Activated naive CD8-positive, alpha-beta T cell treated with anti-CD3 and anti-CD28 coated beads, Interleukin-2, amount 50 U/mL, for 24 hours (primary cell): ENCODE measurements around the gene CHDH.

Experiments used
- ATAC-seq: fragments of 150-1000 bp; cut with Tn5 transposase; one replicate; pipeline ENCODE4 v1.10.0; 2021
- DNase-seq: peaks from one replicate; pipeline ENCODE4 v3.0.0; 2021
- H3K27ac Mint-ChIP-seq: one replicate; pipeline ENCODE4 v1.8.0; 2021; ENCODE audit warnings: mild to moderate bottlenecking, mixed read lengths
- H3K27me3 Mint-ChIP-seq: one replicate; pipeline ENCODE4 v1.8.0; 2021; ENCODE audit warnings: mixed read lengths
- H3K36me3 Mint-ChIP-seq: one replicate; pipeline ENCODE4 v1.8.0; 2021; ENCODE audit warnings: low read depth, mixed read lengths
- H3K4me1 Mint-ChIP-seq: one replicate; pipeline ENCODE4 v1.8.0; 2021; ENCODE audit warnings: mixed read lengths
- H3K4me3 Mint-ChIP-seq: one replicate; pipeline ENCODE4 v1.8.0; 2021; ENCODE audit warnings: mild to moderate bottlenecking, moderate library complexity, mixed read lengths
- H3K9me3 Mint-ChIP-seq: one replicate; pipeline ENCODE4 v1.8.0; 2021; ENCODE audit warnings: mixed read lengths

Gene CHDH

DNA sequence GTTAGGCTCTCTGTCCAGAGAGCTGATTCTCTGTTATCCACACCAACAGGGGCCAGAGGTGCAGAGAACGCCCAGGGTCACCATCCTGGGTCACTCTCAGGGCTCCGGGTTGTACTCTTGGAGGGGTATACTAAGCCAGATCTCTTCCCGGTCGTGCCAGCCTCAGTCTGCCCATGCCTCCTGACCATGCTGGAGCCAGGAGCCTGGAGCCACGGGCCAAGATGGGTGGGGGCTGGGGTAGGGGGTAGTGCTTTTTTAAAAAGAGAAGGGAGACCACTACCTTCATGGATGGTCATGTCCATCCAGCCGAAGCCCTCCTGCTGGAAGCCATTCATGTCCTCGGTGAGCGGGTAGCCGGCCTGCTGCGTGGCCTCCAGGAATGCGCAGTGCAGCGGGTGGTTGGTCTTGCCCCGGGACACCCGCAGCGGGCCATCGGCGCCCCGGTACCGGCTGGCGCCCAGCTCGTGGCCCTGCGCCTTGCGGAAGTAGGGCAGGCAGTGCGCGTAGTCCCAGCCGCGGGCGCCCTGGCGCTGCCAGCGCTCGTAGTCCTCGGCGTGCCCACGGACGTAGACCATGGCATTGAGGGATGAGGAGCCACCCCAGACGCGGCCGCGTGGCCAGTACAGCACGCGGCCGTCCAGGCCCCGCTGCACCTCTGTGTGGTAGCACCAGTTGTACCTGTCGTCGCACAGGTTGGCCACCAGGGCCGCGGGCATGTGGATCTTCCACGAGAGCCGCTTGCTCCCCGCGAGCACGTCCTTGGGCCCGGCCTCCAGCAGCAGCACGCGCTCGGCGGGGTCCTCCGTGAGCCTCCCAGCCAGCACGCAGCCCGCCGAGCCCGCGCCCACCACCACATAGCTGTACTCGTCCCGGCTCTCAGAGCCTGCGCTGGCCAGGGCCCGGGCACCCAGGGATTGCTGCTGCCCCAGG lies 22.9 kb downstream of the CHDH start:
- H3K27ac Mint-ChIP-seq, result no peak overlapping the region
- no peaks in the 10 kb centered on the region for H3K4me1 Mint-ChIP-seq
- no peak overlapping the region for H3K4me3 Mint-ChIP-seq
- peaks cover 2% of the 10 kb centered on the region for H3K27me3 Mint-ChIP-seq
- DNase-seq (no peak), ATAC-seq (no peak)
- no peaks in the 10 kb centered on the region for H3K9me3 Mint-ChIP-seq
- H3K36me3 Mint-ChIP-seq, result no peaks in the 10 kb centered on the region

DNA sequence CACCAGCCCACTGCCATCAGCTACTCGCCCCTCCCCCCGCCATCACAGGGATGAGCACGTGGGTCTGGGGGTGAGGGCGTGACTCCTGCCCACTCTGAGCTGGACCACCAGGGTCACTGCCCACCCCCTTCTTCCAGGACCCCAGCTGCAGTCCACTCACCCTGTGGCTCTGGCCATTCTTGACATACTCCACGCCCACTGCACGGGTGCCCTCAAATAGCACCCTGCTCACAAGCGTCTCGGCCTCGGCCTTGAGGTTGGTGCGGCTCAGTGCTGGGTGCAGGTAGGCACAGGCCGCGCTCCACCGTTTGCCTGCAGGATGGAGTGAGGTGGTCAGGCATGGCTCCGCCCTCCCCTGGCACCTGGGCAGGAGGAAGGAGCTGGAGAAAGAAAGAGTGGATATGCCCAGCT lies 23.9 kb downstream of the CHDH start:
- H3K4me3 Mint-ChIP-seq, result no peak overlapping the region
- DNase-seq, result no peak
- H3K36me3 Mint-ChIP-seq, result no peaks in the 10 kb centered on the region
- ATAC-seq, result no peak
- H3K27me3 Mint-ChIP-seq, result peaks cover 2% of the 10 kb centered on the region
- H3K27ac Mint-ChIP-seq, result no peak overlapping the region
- no peaks in the 10 kb centered on the region for H3K4me1 Mint-ChIP-seq
- H3K9me3 Mint-ChIP-seq, result no peaks in the 10 kb centered on the region

GRCh38 chr3:53821631-53822121 lies 24.5 kb downstream of the CHDH start:
- Mint-ChIP-seq H3K27me3 (peaks cover 2% of the 10 kb centered on the region), H3K4me3 (no peak overlapping the region), H3K27ac (no peak overlapping the region)

DNA sequence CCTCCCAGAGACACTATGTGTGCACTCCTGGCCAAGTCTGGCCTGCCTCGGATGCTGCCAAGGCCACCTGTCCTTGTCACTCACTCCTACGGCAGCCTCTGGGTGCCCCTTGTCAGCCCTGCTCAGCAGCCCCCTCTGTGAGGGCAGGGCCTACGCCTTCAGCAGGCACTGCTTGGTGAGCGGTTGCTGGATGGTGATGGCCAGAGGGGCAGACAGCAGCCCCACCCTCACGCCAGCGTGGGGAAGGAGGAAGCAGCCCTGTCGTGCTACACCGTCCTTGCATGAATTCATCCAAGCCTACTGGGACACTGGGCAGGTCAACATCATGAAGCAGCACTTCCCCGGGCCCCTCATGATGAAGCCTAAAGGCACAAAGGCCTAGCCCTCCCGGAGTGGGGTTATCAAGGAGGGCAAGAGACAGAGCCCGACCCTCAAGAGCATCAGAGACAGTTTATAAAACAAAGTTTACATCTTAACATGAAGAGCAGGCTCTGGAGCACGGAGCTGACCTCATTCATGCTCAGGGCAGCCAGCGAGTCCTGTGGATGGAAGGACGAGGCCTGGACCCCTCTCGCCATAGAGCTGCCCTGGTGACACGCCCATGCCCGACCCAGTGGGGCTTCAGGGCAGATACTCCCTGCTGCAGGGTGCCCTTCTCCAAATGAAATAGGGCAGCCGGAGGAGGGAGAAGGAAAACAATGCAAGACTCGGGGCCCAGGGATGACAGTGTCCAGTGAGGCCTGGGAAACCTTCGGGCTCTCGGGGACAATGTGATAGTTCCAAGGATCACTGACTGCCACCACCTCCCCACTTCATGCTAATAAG lies 25.3 kb downstream of the CHDH start:
- H3K4me3 Mint-ChIP-seq, result no peak overlapping the region
- H3K27me3 Mint-ChIP-seq, result peaks cover 2% of the 10 kb centered on the region
- no peaks in the 10 kb centered on the region for H3K9me3 Mint-ChIP-seq
- H3K4me1 Mint-ChIP-seq, result no peaks in the 10 kb centered on the region
- no peak for DNase-seq
- no peak for ATAC-seq
- no peaks in the 10 kb centered on the region for H3K36me3 Mint-ChIP-seq
- H3K27ac Mint-ChIP-seq, result no peak overlapping the region

More at GRCh38 chr3:53821631-53822121, 24.5 kb downstream of the CHDH start:
- no peaks in the 10 kb centered on the region for H3K4me1 Mint-ChIP-seq
- no peaks in the 10 kb centered on the region for H3K36me3 Mint-ChIP-seq
- H3K9me3 Mint-ChIP-seq, result no peaks in the 10 kb centered on the region
- ATAC-seq (no peak), DNase-seq (no peak)

DNA sequence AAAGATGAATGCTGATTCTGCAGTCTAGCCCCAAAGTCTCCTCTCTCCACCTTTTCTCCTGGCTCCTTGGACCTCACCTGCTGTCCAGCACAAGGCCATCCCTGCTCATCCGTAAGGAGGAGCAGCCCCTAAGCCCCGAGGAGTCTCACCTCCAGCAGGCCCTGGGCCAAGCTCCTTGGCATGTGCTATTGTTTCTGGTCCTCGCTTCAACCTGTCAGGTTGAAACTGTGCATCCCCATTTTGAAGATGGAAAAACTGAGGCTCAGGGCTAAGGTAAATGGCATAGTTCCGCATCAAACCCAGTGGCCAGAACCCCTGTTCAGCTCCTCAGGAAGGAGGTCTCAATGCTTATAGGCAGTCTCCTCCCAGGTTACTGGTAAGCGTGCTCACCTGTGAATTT lies 26.1 kb downstream of the CHDH start:
- ATAC-seq (no peak), DNase-seq (no peak)
- H3K4me1 Mint-ChIP-seq, result no peaks in the 10 kb centered on the region
- H3K9me3 Mint-ChIP-seq, result no peaks in the 10 kb centered on the region
- H3K27ac Mint-ChIP-seq, result no peak overlapping the region
- no peak overlapping the region for H3K4me3 Mint-ChIP-seq
- no peaks in the 10 kb centered on the region for H3K36me3 Mint-ChIP-seq
- H3K27me3 Mint-ChIP-seq, result no peaks in the 10 kb centered on the region

DNA sequence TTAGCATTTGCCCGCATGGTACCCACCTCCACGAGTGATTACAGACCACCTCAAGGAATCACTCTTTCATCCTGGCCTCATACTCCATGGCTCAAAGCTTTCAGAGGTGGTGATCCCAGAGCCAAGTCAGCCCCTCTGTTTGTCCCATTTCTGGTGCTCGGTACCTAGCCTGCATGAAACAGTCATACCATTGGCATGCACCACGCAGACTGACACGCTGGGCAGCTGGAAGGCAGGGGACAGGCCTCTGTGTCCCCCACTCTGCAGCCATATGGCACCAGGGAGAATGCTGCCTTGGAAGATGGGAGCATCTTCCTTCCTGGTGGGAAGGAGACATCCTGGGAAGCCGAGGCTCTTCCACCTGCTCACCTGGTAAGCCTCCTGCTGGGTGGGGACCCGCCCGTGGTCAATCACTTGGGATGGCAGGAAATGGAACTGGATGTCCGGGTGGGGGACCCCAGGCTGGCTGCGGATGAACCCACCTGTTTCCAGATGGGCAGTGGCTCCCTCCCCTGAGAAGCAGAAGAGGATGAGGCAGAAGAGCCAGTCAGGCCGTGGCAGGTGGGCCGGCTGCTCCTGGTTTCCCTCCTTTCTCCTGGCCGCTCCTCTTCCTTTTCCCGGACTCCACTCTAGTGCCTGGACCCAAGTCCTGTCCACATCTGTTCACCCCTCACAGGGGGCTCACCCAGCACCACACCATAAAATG lies 26.9 kb downstream of the CHDH start:
- Mint-ChIP-seq H3K27me3 (no peaks in the 10 kb centered on the region), H3K4me1 (no peaks in the 10 kb centered on the region), H3K36me3 (no peaks in the 10 kb centered on the region), H3K27ac (no peak overlapping the region), H3K4me3 (no peak overlapping the region), H3K9me3 (no peaks in the 10 kb centered on the region)
- ATAC-seq (no peak), DNase-seq (no peak)

DNA sequence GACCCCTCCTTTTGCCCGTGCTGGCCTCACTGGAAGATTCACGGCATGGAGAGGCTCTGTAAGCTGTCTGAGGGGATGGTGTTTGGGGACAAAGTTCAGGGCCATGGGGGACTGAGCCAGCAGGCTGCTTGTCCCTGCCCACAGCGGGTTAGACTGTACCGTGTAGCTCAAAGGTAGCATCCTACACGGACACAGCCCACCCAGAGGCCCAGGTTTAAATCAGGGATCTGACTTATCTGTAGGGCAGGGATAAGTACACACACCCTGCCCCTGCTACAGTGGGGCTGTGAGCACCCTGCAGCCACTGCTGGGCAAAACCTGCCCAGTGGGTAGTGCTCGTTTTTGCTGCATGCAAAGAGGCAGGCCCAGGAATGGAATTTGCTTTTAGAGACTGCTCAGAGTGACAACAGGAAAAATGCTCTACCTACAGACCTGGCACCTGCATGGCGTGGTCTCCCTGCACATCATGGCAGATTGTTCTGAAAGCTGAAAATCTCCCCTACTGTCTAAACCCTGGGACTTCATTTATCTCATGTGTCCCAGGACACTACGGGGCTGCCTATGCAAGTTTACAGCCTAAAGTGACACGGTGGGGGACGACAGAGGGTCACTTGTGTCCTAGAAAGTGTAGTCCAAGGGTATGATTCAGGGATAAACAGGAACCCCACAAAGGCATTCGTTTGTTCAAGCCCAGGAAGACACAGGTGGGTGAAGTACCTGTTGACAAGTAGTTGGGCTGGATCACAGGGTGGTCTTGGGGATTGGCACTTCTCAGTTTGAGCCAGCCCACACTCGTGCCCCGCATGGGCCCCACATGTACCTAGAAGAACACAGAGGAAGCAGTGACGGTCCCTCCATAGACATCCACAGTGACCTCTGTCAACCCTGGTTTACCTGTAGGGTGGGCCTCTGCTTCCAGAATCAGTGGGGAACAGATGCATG lies 27.7 kb downstream of the CHDH start:
- Mint-ChIP-seq H3K4me3 (no peak overlapping the region), H3K36me3 (no peaks in the 10 kb centered on the region), H3K4me1 (no peaks in the 10 kb centered on the region), H3K27me3 (no peaks in the 10 kb centered on the region), H3K9me3 (no peaks in the 10 kb centered on the region), H3K27ac (no peak overlapping the region)
- no peak for ATAC-seq
- no peak for DNase-seq

DNA sequence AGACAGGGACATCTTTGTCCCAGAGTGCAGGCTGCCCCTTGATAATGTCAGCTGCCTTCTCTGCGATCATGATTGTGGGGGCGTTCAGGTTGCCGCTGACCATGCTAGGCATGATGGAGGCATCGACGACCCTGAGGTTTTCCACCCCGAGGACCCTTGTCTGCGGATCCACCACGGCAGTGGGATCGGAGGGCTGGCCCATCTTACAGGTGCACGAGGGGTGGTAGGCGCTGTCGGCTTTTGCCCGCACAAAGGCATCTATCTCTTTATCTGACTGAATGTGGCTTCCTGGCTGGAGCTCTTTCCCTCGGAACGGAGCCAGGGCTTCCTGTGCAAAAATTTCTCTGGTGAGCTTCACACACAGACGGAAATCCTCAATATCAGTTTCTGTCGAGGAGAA lies 28.4 kb downstream of the CHDH start:
- no peak for ATAC-seq
- H3K36me3 Mint-ChIP-seq, result no peaks in the 10 kb centered on the region

DNA sequence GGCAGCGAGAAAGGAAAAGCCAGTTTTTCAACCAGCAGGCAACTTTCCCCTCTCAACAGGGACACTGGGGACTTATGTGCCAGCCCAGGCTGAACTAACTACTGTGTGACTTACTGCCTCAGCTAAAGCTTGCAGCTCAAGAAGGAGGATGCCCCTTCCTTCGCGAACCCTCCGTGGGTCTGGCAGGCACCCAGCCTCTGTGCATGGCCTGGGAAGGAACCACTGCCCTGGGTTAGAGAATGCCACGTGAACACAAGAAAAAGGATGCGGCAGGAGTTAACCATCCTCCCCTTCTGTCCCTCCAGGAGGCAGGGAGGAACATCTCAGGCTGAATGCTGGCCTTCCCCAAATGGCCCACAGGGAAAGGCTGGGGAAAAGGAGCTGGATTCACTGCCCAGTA lies 29.0 kb downstream of the CHDH start:
- H3K4me1 Mint-ChIP-seq, result no peaks in the 10 kb centered on the region
- no peaks in the 10 kb centered on the region for H3K9me3 Mint-ChIP-seq
- no peak overlapping the region for H3K4me3 Mint-ChIP-seq
- H3K27ac Mint-ChIP-seq, result no peak overlapping the region
- ATAC-seq (no peak), DNase-seq (no peak)
- H3K27me3 Mint-ChIP-seq, result no peaks in the 10 kb centered on the region
- no peaks in the 10 kb centered on the region for H3K36me3 Mint-ChIP-seq

More for the DNA sequence above, 28.4 kb downstream of the CHDH start:
- Mint-ChIP-seq H3K27me3 (no peaks in the 10 kb centered on the region), H3K4me3 (no peak overlapping the region), H3K9me3 (no peaks in the 10 kb centered on the region), H3K27ac (no peak overlapping the region), H3K4me1 (no peaks in the 10 kb centered on the region)
- DNase-seq, result no peak

GRCh38 chr3:53816425-53816824 lies 29.8 kb downstream of the CHDH start:
- no peaks in the 10 kb centered on the region for H3K27me3 Mint-ChIP-seq
- DNase-seq (no peak), ATAC-seq (no peak)
- H3K36me3 Mint-ChIP-seq, result no peaks in the 10 kb centered on the region
- H3K4me1 Mint-ChIP-seq, result no peaks in the 10 kb centered on the region
- no peaks in the 10 kb centered on the region for H3K9me3 Mint-ChIP-seq
- H3K4me3 Mint-ChIP-seq, result no peak overlapping the region
- H3K27ac Mint-ChIP-seq, result no peak overlapping the region

DNA sequence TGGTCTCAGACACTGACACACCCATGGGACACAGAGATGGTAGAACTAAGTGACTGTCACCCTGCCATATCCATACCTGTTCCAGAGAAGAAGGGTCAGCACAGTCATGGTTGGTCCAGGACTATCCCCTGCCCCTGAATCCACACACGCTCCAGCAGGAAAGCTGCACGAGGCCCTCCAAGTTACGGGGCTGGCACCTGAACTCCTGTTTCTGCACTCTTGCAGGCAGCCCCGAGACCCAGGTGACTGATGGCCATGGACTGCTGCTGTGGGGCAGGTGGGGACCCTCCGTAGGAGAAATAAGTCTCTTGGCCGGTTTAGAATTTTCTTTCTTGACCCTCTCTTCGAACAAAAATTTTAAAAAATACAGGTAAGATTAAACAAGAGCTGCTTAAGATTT lies 30.6 kb downstream of the CHDH start:
- Mint-ChIP-seq H3K9me3 (no peaks in the 10 kb centered on the region), H3K27ac (no peak overlapping the region), H3K27me3 (no peaks in the 10 kb centered on the region), H3K36me3 (no peaks in the 10 kb centered on the region), H3K4me3 (no peak overlapping the region), H3K4me1 (no peaks in the 10 kb centered on the region)
- DNase-seq (no peak), ATAC-seq (no peak)

DNA sequence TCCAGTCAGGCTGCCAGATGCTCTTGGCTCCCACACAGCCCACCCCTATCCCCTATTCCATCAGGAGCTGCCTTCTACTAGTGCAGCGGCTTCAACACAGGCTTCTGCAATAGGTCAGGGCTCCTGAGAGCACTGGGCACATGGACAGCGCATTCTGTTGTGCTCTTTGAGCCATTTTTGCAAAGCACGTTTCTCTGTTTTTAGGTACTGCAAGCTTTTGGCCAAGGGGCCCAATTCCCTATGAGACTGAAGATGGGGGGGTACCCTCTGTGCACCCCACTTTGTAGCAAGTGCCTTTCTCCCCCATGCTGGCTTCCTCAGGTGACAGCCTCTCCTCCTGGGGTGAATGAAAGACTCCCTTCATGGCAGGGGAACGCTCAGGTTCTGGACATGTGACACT lies 31.2 kb downstream of the CHDH start:
- ATAC-seq (no peak), DNase-seq (no peak)
- no peak overlapping the region for H3K4me3 Mint-ChIP-seq
- no peaks in the 10 kb centered on the region for H3K27me3 Mint-ChIP-seq
- no peaks in the 10 kb centered on the region for H3K4me1 Mint-ChIP-seq
- H3K27ac Mint-ChIP-seq, result no peak overlapping the region
- H3K9me3 Mint-ChIP-seq, result no peaks in the 10 kb centered on the region
- H3K36me3 Mint-ChIP-seq, result no peaks in the 10 kb centered on the region

DNA sequence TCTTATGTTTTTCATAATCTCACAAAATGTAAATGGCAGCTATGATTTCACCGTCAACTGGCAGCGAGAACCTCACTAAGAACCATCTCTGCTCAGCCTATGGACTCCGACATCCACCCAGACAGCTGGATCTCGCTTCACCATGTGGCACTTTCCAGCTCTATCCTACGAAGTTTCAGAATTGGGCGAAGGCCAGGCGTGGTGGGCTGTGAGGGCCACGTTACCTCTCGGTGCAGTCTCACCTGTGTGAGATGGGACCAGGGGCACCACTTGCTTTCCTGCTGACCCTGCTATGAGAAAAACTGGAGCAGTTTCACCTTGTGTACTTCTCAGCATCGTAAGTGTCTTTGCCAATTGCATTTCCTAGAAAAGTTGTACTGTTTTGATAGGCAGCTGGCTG lies 32.3 kb downstream of the CHDH start:
- H3K36me3 Mint-ChIP-seq, result no peaks in the 10 kb centered on the region
- DNase-seq, result no peak
- no peak for ATAC-seq

DNA sequence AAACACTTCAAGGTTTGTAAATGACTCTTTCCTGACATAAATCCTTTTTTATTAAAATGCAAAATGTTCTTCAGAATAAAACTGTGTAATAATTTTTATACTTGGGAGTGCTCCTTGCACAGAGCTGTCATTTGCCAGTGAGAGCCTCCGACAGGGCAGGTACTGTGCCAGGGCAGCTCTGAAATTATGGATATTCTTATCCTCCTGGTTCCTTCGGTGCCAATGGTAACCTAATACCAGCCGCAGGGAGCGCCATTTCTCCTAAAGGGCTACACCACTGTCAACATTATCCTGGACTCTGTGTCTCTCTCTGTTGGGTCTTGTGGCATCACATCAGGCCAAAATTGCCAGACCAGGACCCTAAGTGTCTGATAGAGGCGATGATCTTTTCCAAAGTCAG lies 33.0 kb downstream of the CHDH start:
- Mint-ChIP-seq H3K4me1 (no peaks in the 10 kb centered on the region), H3K27ac (no peak overlapping the region), H3K36me3 (no peaks in the 10 kb centered on the region), H3K9me3 (no peaks in the 10 kb centered on the region), H3K27me3 (peaks cover 2% of the 10 kb centered on the region), H3K4me3 (no peak overlapping the region)
- DNase-seq (no peak), ATAC-seq (no peak)

More for the DNA sequence above, 32.3 kb downstream of the CHDH start:
- Mint-ChIP-seq H3K27me3 (no peaks in the 10 kb centered on the region), H3K4me1 (no peaks in the 10 kb centered on the region), H3K9me3 (no peaks in the 10 kb centered on the region), H3K27ac (no peak overlapping the region), H3K4me3 (no peak overlapping the region)
